Gastrocnemius medialis (tissue), 4 donors: Measurements from ENCODE around the gene OGT. TPM values are rescaled to one million over a fixed set of nuclear protein-coding genes. Genes with fewer than 3 reads are reported as not detected.
A peak's percentile ranks its signal among the peaks of the same experiment; 100 is the strongest.
"Not testable (repeated sequence)": the region's sequence is repeated elsewhere in the genome, so short reads cannot be mapped to it uniquely, and the experiment has no call there.

Experiments
- ATAC-seq, 2 donors: fragments of 150-250 bp; one replicate each; pipeline ENCODE4 v1.9.1; 2016
- DNase-seq, 2 donors: peaks; one replicate each; pipeline ENCODE4 v3.0.0-alpha.2; 2019
- H3K27ac ChIP-seq, 4 donors: fragments of 200-600 bp; sonication (generic); 1 replicate in 1 of 4; 2 replicates in 3 of 4; pipeline ENCODE4 v1.5.1; 2016 to 2018; ENCODE audit warnings: mild to moderate bottlenecking in 2 of 4, moderate library complexity in 1 of 4
- H3K27me3 ChIP-seq, 3 donors: fragments of 200-600 bp; sonication (generic) in 2 of 3; 1 replicate in 1 of 3; 2 replicates in 2 of 3; pipeline versions ENCODE4 v1.5.1 to v1.6.0; 2016 to 2019; ENCODE audit warnings: mild to moderate bottlenecking in 1 of 3, moderate library complexity in 1 of 3
- H3K36me3 ChIP-seq, 2 donors: fragments of 200-600 bp; sonication (generic) in 1 of 2; one replicate each; pipeline ENCODE4 v1.5.1; 2017 to 2018
- H3K4me1 ChIP-seq, 2 donors: fragments of 200-600 bp; sonication (generic) in 1 of 2; one replicate each; pipeline ENCODE4 v1.5.1; 2016 to 2017; ENCODE audit warnings: mild to moderate bottlenecking in 2 of 2
- H3K4me3 ChIP-seq, 4 donors: fragments of 200-600 bp; sonication (generic) in 3 of 4; 1 replicate in 1 of 4; 2 replicates in 3 of 4; pipeline ENCODE4 v1.5.1; 2016 to 2019; ENCODE audit warnings: mild to moderate bottlenecking in 2 of 4
- H3K9me3 ChIP-seq, 3 donors: fragments of 200-600 bp; sonication (generic) in 2 of 3; 1 replicate in 1 of 3; 2 replicates in 2 of 3; pipeline ENCODE4 v1.5.1; 2016 to 2019
- CTCF ChIP-seq, 5 experiments: fragments of 450-650 bp in 3 of 5; fragments of 200-600 bp in 2 of 5; sonication (generic) in 2 of 5; IDR thresholded peaks in 4 of 5; conservative IDR thresholded peaks in 1 of 5; 1 replicate in 4 of 5; 2 replicates in 1 of 5; pipeline ENCODE4 v1.5.1; 2016 to 2019; ENCODE audit warnings: antibody characterized with exemption in 5 of 5, mild to moderate bottlenecking in 3 of 5, moderate library complexity in 3 of 5
- POLR2A ChIP-seq, 2 donors: fragments of 450-650 bp; IDR thresholded peaks; one replicate each; pipeline ENCODE4 v1.6.1; 2017; ENCODE audit warnings: antibody characterized with exemption in 2 of 2, mild to moderate bottlenecking in 2 of 2, moderate library complexity in 2 of 2
- in situ Hi-C, 4 donors: fragments of 200-750 bp; cut with MboI; loops; one replicate each; pipeline versions ENCODE4 v1.15.0 to v1.8.0; 2017; ENCODE audit warnings: low sequenced_read_pairs in 4 of 4
- intact Hi-C: fragments of 100-400 bp; cut with DNase I; formaldehyde crosslinking; loops from one replicate; pipeline ENCODE4 v1.15.1; 2023; ENCODE audit warnings: low total_unique reads
- total RNA-seq, 4 donors: library from RNA; depleted of rRNA; stranded (reverse); fragments of >200 nt; gene quantifications; one replicate each; pipeline versions ENCODE4 v1.1.0 to v1.2.3, GENCODE V29; 2016

Gene OGT
- total RNA-seq, 4 donors from 2014 or later: 34.5 to 146 (median 62.1) TPM

- H3K27me3 ChIP-seq: no peaks in the 10 kb centered on the region
- H3K4me1 ChIP-seq: no peaks in the 10 kb centered on the region
- no peaks in the 10 kb centered on the region for H3K9me3 ChIP-seq
- no peak within 1 kb of the TSS for H3K4me3 ChIP-seq
- ATAC-seq: no peak
- H3K36me3 ChIP-seq: peaks cover 0 to 17% of the 10 kb centered on the region in 2 donors
- H3K27ac ChIP-seq: no peak within 1 kb of the TSS
- intact Hi-C loops (no loop called here), in situ Hi-C loops (no loop called here)
- DNase-seq: no peak
- TF ChIP-seq CTCF (IDR thresholded peaks at IDR 0.05 in 4 of 5, conservative IDR thresholded peaks at IDR 0.05 in 1 of 5) (no peak), POLR2A (IDR thresholded peaks at IDR 0.05) (no peak)
These were observed 45.6 kb downstream of the OGT start, which contains the start of gene GCNA for GRCh38 chrX:71578253-71579135. TSS of gene GCNA (plus strand) at chrX:71578437. CDS start at chrX:71580822, 2,385 bp downstream.

GRCh38 chrX:71579136-71579989 is 46.5 kb downstream of the OGT start:
- H3K27me3 ChIP-seq: no peaks in the 10 kb centered on the region
- ATAC-seq: no peak
- TF ChIP-seq POLR2A (IDR thresholded peaks at IDR 0.05) (no peak), CTCF (IDR thresholded peaks at IDR 0.05 in 4 of 5, conservative IDR thresholded peaks at IDR 0.05 in 1 of 5) (no peak)
- no peaks in the 10 kb centered on the region for H3K4me1 ChIP-seq
- intact Hi-C loops: no loop called here
- H3K9me3 ChIP-seq: no peaks in the 10 kb centered on the region
- no peak overlapping the region for H3K27ac ChIP-seq
- peaks cover 0 to 14% of the 10 kb centered on the region in 2 donors for H3K36me3 ChIP-seq
- in situ Hi-C loops: no loop called here
- H3K4me3 ChIP-seq: no peak overlapping the region
- DNase-seq: no peak

DNA sequence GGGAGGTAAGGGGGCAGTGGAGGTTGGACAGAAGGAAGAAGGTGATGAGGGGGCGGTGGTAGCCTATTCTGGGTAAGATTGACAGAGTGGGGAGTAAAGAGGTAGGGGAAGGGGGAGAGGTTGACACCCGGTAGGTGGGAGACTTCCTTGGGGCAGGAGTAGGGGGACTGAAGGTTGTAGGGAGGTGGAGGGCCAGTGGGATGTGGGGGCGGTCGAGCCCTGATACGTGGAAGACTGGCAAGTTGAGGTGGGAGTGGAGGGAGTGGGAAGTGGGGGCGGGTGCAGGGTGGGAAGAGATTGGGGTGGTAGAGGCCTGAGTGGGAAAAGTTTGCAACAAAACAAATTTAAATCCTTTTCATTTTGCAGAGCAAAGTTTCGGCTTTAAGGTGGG is 47.1 kb downstream of the OGT start:
- in situ Hi-C loops (no loop called here), intact Hi-C loops (no loop called here)
- ATAC-seq: no peak

GRCh38 chrX:71581210-71581609 is 48.3 kb downstream of the OGT start:
- no peaks in the 10 kb centered on the region for H3K4me1 ChIP-seq
- in situ Hi-C loops (no loop called here), intact Hi-C loops (no loop called here)
- H3K27ac ChIP-seq: no peak overlapping the region
- H3K9me3 ChIP-seq: no peaks in the 10 kb centered on the region
- peaks cover 0 to 5% of the 10 kb centered on the region in 2 donors for H3K36me3 ChIP-seq
- H3K4me3 ChIP-seq: no peak overlapping the region
- no peak for ATAC-seq
- no peak for DNase-seq
- TF ChIP-seq POLR2A (IDR thresholded peaks at IDR 0.05): no peak
- no peaks in the 10 kb centered on the region for H3K27me3 ChIP-seq

More for the DNA sequence above, 47.1 kb downstream of the OGT start:
- H3K27me3 ChIP-seq: no peaks in the 10 kb centered on the region
- no peak overlapping the region for H3K27ac ChIP-seq
- H3K4me3 ChIP-seq: no peak overlapping the region
- no peaks in the 10 kb centered on the region for H3K4me1 ChIP-seq
- TF ChIP-seq POLR2A (IDR thresholded peaks at IDR 0.05): no peak
- TF ChIP-seq CTCF (IDR thresholded peaks at IDR 0.05 in 4 of 5, conservative IDR thresholded peaks at IDR 0.05 in 1 of 5): no peak
- peaks cover 0 to 12% of the 10 kb centered on the region in 2 donors for H3K36me3 ChIP-seq
- no peak for DNase-seq
- H3K9me3 ChIP-seq: no peaks in the 10 kb centered on the region

- Histone ChIP-seq H3K27me3 (no peaks in the 10 kb centered on the region), H3K4me3 (no peak overlapping the region), H3K4me1 (no peaks in the 10 kb centered on the region), H3K36me3 (no peaks in the 10 kb centered on the region), H3K27ac (peak overlapping the region in 1 of 4 donors; percentile 48), H3K9me3 (no peaks in the 10 kb centered on the region)
- no peak for DNase-seq
- in situ Hi-C loops (no loop called here), intact Hi-C loops (no loop called here)
- TF ChIP-seq CTCF (IDR thresholded peaks at IDR 0.05 in 4 of 5, conservative IDR thresholded peaks at IDR 0.05 in 1 of 5) (no peak), POLR2A (IDR thresholded peaks at IDR 0.05) (no peak)
- ATAC-seq: peak; percentile 52 to 75
These were observed 54.0 kb downstream of the OGT start for GRCh38 chrX:71586929-71587328.

GRCh38 chrX:71593210-71593609 is 60.3 kb downstream of the OGT start:
- H3K4me1 ChIP-seq, DNase-seq, intact Hi-C loops, H3K27ac ChIP-seq, H3K27me3 ChIP-seq, in situ Hi-C loops, H3K4me3 ChIP-seq, H3K9me3 ChIP-seq, ATAC-seq: not testable (repeated sequence)
- H3K36me3 ChIP-seq: peaks cover 0 to 27% of the 10 kb centered on the region in 2 donors
